ENCODE results near the gene DNER.

The DNER gene

GRCh38 chr2:229433351-229433750 is 281.0 kb downstream of the DNER start:
- no peak overlapping the region for H3K4me3 ChIP-seq (ENCODE audit: low read length, poor library complexity, severe bottlenecking)
- no peaks in the 10 kb centered on the region for H3K9me2 ChIP-seq (replicated peaks; ENCODE audit: low read depth, low read length)
- H4K20me1 ChIP-seq (ENCODE audit: insufficient read depth, low read length, poor library complexity, severe bottlenecking) = no peaks in the 10 kb centered on the region
- no peak overlapping the region for H3K4me2 ChIP-seq (ENCODE audit: low read depth, low read length, poor library complexity, severe bottlenecking)
- H3K4me1 ChIP-seq (ENCODE audit: insufficient read depth, low read length, poor library complexity, severe bottlenecking) = no peaks in the 10 kb centered on the region
- no peaks in the 10 kb centered on the region for H3F3A ChIP-seq (ENCODE audit: low read depth)
- no peak for TF ChIP-seq EZH2phosphoT487 (IDR thresholded peaks at IDR 0.05; ENCODE audit: borderline replicate concordance)
- TF ChIP-seq, protein P1, sequence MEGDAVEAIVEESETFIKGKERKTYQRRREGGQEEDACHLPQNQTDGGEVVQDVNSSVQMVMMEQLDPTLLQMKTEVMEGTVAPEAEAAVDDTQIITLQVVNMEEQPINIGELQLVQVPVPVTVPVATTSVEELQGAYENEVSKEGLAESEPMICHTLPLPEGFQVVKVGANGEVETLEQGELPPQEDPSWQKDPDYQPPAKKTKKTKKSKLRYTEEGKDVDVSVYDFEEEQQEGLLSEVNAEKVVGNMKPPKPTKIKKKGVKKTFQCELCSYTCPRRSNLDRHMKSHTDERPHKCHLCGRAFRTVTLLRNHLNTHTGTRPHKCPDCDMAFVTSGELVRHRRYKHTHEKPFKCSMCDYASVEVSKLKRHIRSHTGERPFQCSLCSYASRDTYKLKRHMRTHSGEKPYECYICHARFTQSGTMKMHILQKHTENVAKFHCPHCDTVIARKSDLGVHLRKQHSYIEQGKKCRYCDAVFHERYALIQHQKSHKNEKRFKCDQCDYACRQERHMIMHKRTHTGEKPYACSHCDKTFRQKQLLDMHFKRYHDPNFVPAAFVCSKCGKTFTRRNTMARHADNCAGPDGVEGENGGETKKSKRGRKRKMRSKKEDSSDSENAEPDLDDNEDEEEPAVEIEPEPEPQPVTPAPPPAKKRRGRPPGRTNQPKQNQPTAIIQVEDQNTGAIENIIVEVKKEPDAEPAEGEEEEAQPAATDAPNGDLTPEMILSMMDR (conservative IDR thresholded peaks at IDR 0.05; ENCODE audit: low read length) = no peak
- H3K27me3 ChIP-seq (ENCODE audit: insufficient read depth, low read length, poor library complexity, severe bottlenecking) = no peaks in the 10 kb centered on the region
- H3K9ac ChIP-seq (ENCODE audit: low read depth, low read length, poor library complexity, severe bottlenecking) = no peak overlapping the region
- no peak overlapping the region for H2AFZ ChIP-seq (ENCODE audit: low read length)
- H3K36me3 ChIP-seq (ENCODE audit: insufficient read depth, low read length) = no peaks in the 10 kb centered on the region
- no peaks in the 10 kb centered on the region for H3K9me3 ChIP-seq (ENCODE audit: insufficient read depth, low read depth, low read length)
- H3K79me2 ChIP-seq (ENCODE audit: insufficient read depth, low read length) = no peaks in the 10 kb centered on the region

DNA sequence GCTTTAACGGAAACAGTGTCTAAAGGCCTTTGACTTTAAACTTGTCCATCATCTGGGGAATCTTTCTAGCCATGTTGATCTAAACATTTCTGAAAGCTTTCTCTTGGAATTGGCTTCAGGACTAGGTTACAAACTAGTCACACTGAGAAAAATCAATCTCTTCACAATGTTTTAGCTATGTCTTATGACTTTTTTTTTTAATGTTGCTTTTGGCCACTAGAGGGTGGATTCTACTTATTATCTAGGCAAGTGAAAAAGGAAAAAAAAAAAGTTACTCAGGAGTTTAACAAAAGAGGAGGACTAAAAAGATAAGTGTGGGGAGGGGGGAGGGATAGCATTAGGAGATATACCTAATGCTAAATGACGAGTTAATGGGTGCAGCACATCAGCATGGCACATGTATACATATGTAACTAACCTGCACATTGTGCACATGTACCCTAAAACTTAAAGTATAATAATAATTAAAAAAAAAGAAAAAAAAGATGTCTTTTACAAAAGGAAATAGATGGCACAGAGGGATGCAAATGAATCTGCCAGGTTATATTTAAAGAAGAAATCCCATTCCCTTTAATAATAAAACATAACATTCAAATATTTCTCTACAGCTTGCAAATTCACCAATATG is 282.9 kb downstream of the DNER start:
- no peaks in the 10 kb centered on the region for H3K9me2 ChIP-seq (replicated peaks; ENCODE audit: low read depth, low read length)
- H3K36me3 ChIP-seq (ENCODE audit: insufficient read depth, low read length) = no peaks in the 10 kb centered on the region
- H3F3A ChIP-seq (ENCODE audit: low read depth) = no peaks in the 10 kb centered on the region
- no peak overlapping the region for H3K4me2 ChIP-seq (ENCODE audit: low read depth, low read length, poor library complexity, severe bottlenecking)
- no peaks in the 10 kb centered on the region for H3K27me3 ChIP-seq (ENCODE audit: insufficient read depth, low read length, poor library complexity, severe bottlenecking)
- H2AFZ ChIP-seq (ENCODE audit: low read length) = no peak overlapping the region
- TF ChIP-seq, protein P1 (conservative IDR thresholded peaks at IDR 0.05; ENCODE audit: low read length) = peak; percentile 62
- TF ChIP-seq EZH2phosphoT487 (IDR thresholded peaks at IDR 0.05; ENCODE audit: borderline replicate concordance) = no peak
- no peaks in the 10 kb centered on the region for H3K4me1 ChIP-seq (ENCODE audit: insufficient read depth, low read length, poor library complexity, severe bottlenecking)
- no peaks in the 10 kb centered on the region for H3K9me3 ChIP-seq (ENCODE audit: insufficient read depth, low read depth, low read length)
- H3K4me3 ChIP-seq (ENCODE audit: low read length, poor library complexity, severe bottlenecking) = no peak overlapping the region
- H4K20me1 ChIP-seq (ENCODE audit: insufficient read depth, low read length, poor library complexity, severe bottlenecking) = no peaks in the 10 kb centered on the region
- no peaks in the 10 kb centered on the region for H3K79me2 ChIP-seq (ENCODE audit: insufficient read depth, low read length)
- no peak overlapping the region for H3K9ac ChIP-seq (ENCODE audit: low read depth, low read length, poor library complexity, severe bottlenecking)

DNA sequence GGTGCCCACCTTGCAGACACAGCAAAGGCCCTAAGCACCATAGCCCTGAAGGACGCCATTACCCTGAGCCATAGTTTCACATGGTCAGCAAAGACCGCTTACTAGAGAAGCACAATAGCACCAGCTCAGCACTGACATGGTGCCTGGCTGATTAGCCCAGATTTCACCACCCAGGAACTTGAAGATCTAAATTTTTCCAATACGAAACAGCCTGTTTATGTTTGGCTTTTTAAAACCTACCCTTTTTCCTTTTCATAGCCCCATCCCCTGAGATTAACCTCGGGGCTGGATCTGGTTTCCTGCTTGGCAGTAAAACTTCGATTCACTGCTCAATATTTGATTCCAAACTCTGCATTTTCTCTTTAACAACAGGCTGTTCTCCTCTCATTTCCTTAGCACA is 284.8 kb downstream of the DNER start:
- no peaks in the 10 kb centered on the region for H3K4me1 ChIP-seq (ENCODE audit: insufficient read depth, low read length, poor library complexity, severe bottlenecking)
- H2AFZ ChIP-seq (ENCODE audit: low read length) = no peak overlapping the region
- TF ChIP-seq, protein P1 (conservative IDR thresholded peaks at IDR 0.05; ENCODE audit: low read length) = no peak
- no peak for TF ChIP-seq EZH2phosphoT487 (IDR thresholded peaks at IDR 0.05; ENCODE audit: borderline replicate concordance)

More for the DNA sequence above, 284.8 kb downstream of the DNER start:
- H3K4me2 ChIP-seq (ENCODE audit: low read depth, low read length, poor library complexity, severe bottlenecking) = no peak overlapping the region
- no peak overlapping the region for H3K9ac ChIP-seq (ENCODE audit: low read depth, low read length, poor library complexity, severe bottlenecking)
- H3K79me2 ChIP-seq (ENCODE audit: insufficient read depth, low read length) = no peaks in the 10 kb centered on the region
- no peaks in the 10 kb centered on the region for H3K27me3 ChIP-seq (ENCODE audit: insufficient read depth, low read length, poor library complexity, severe bottlenecking)
- H3K9me2 ChIP-seq (replicated peaks; ENCODE audit: low read depth, low read length) = no peaks in the 10 kb centered on the region
- H4K20me1 ChIP-seq (ENCODE audit: insufficient read depth, low read length, poor library complexity, severe bottlenecking) = no peaks in the 10 kb centered on the region
- no peaks in the 10 kb centered on the region for H3K36me3 ChIP-seq (ENCODE audit: insufficient read depth, low read length)
- H3K4me3 ChIP-seq (ENCODE audit: low read length, poor library complexity, severe bottlenecking) = no peak overlapping the region
- no peaks in the 10 kb centered on the region for H3F3A ChIP-seq (ENCODE audit: low read depth)
- no peaks in the 10 kb centered on the region for H3K9me3 ChIP-seq (ENCODE audit: insufficient read depth, low read depth, low read length)

All from Loucy (cell line).